ENCODE data around the gene TMEM131L.

TMEM131L gene

DNA sequence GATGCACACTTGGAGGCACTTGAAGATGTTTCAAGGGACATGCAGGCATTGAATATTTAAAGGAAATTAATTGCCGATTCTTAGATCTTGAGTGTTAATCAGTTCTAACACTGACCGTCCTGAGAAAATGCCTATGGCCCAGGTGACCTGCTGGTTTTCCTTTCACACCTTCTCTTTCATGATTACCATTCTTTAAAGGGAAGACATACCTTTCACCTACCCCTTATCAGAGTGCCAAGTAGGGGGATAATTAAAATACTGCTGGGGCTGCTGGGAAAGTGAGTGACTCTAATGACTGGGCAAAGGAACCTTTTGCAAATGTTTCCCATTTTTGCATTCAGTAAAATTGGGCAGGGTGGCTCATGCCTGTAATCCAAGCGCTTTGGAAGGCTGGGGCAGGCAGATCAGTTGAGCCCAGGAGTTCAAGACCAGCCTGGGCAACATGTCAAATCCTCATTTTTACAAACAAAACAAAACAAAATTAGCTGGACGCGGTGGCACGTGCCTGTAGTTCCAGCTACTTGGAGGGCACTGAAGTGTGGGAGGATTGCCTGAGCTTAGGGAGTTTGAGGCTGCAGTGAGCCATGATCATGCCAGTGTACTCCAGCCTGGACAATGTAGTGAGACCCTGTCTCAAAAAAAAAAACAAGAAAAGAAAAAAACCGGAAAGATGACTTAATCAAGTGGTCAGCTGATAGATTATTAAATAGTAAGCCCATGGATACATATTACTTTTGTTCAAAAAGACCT is 44.3 kb downstream of the TMEM131L start:
- peaks cover 100% of the 10 kb centered on the region for H3K79me2 ChIP-seq (ENCODE audit: insufficient read depth, low read length)
- H3K4me1 ChIP-seq (ENCODE audit: insufficient read depth, low read length, severe bottlenecking) = peaks cover 29% of the 10 kb centered on the region
- H3K36me3 ChIP-seq (ENCODE audit: insufficient read depth, low read length) = peaks cover 85% of the 10 kb centered on the region
- H3F3A ChIP-seq (ENCODE audit: insufficient read depth, low read length) = peaks cover 14% of the 10 kb centered on the region; the same call in 1 of the 2 replicates
- no peak overlapping the region for H2AFZ ChIP-seq (ENCODE audit: low read length)
- no peak overlapping the region for H3K9ac ChIP-seq (ENCODE audit: low read length)
- H3K27me3 ChIP-seq (ENCODE audit: insufficient read depth, low read length) = no peaks in the 10 kb centered on the region
- TF ChIP-seq, protein P1, sequence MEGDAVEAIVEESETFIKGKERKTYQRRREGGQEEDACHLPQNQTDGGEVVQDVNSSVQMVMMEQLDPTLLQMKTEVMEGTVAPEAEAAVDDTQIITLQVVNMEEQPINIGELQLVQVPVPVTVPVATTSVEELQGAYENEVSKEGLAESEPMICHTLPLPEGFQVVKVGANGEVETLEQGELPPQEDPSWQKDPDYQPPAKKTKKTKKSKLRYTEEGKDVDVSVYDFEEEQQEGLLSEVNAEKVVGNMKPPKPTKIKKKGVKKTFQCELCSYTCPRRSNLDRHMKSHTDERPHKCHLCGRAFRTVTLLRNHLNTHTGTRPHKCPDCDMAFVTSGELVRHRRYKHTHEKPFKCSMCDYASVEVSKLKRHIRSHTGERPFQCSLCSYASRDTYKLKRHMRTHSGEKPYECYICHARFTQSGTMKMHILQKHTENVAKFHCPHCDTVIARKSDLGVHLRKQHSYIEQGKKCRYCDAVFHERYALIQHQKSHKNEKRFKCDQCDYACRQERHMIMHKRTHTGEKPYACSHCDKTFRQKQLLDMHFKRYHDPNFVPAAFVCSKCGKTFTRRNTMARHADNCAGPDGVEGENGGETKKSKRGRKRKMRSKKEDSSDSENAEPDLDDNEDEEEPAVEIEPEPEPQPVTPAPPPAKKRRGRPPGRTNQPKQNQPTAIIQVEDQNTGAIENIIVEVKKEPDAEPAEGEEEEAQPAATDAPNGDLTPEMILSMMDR (IDR thresholded peaks at IDR 0.05; ENCODE audit: low read length) = no peak
- TF ChIP-seq EZH2 (IDR thresholded peaks at IDR 0.05; ENCODE audit: borderline replicate concordance, low read length) = no peak
- H3K4me2 ChIP-seq (ENCODE audit: low read length) = no peak overlapping the region
- H3K4me3 ChIP-seq (ENCODE audit: low read depth, low read length, poor library complexity, severe bottlenecking) = no peak overlapping the region
- no peak overlapping the region for H3K27ac ChIP-seq (ENCODE audit: low read depth, low read length, poor library complexity, severe bottlenecking)
- no peaks in the 10 kb centered on the region for H3K9me2 ChIP-seq (ENCODE audit: low read depth, low read length)
- H3K9me3 ChIP-seq (ENCODE audit: low read length) = no peaks in the 10 kb centered on the region
- H4K20me1 ChIP-seq (ENCODE audit: insufficient read depth, low read length) = 0 out of 2 replicates have a peak, but pooled peaks cover 6% of the 10 kb centered on the region

DNA sequence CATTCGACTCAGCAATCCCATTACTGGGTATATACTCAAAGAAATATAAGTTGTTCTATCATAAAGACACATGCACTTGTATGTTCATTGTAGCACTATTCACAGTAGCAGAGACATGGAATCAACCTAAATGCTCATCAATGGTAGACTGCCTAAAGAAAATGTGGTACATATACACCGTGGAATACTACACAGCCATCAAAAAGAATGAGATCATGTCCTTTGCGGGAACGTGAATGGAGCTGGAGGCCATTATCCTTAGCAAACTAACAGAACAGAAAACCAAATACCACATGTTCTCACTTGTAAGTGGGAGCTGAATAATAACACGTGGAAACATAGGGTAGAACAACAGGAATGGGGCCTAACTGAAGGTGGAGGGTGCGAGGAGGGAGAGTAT is 44.9 kb downstream of the TMEM131L start:
- Histone ChIP-seq H3K27me3 (ENCODE audit: insufficient read depth, low read length) (no peaks in the 10 kb centered on the region), H2AFZ (ENCODE audit: low read length) (no peak overlapping the region), H3F3A (ENCODE audit: insufficient read depth, low read length) (peaks cover 15% of the 10 kb centered on the region; the same call in 1 of the 2 replicates), H3K27ac (ENCODE audit: low read depth, low read length, poor library complexity, severe bottlenecking) (no peak overlapping the region), H3K4me2 (ENCODE audit: low read length) (no peak overlapping the region), H3K9me3 (ENCODE audit: low read length) (no peaks in the 10 kb centered on the region), H4K20me1 (ENCODE audit: insufficient read depth, low read length) (0 out of 2 replicates have a peak, but pooled peaks cover 6% of the 10 kb centered on the region), H3K9me2 (ENCODE audit: low read depth, low read length) (no peaks in the 10 kb centered on the region), H3K4me1 (ENCODE audit: insufficient read depth, low read length, severe bottlenecking) (peaks cover 36% of the 10 kb centered on the region), H3K79me2 (ENCODE audit: insufficient read depth, low read length) (peaks cover 100% of the 10 kb centered on the region), H3K36me3 (ENCODE audit: insufficient read depth, low read length) (peaks cover 85% of the 10 kb centered on the region), H3K4me3 (ENCODE audit: low read depth, low read length, poor library complexity, severe bottlenecking) (no peak overlapping the region), H3K9ac (ENCODE audit: low read length) (no peak overlapping the region)
- no peak for TF ChIP-seq EZH2 (IDR thresholded peaks at IDR 0.05; ENCODE audit: borderline replicate concordance, low read length)
- TF ChIP-seq, protein P1 (IDR thresholded peaks at IDR 0.05; ENCODE audit: low read length) = no peak

DNA sequence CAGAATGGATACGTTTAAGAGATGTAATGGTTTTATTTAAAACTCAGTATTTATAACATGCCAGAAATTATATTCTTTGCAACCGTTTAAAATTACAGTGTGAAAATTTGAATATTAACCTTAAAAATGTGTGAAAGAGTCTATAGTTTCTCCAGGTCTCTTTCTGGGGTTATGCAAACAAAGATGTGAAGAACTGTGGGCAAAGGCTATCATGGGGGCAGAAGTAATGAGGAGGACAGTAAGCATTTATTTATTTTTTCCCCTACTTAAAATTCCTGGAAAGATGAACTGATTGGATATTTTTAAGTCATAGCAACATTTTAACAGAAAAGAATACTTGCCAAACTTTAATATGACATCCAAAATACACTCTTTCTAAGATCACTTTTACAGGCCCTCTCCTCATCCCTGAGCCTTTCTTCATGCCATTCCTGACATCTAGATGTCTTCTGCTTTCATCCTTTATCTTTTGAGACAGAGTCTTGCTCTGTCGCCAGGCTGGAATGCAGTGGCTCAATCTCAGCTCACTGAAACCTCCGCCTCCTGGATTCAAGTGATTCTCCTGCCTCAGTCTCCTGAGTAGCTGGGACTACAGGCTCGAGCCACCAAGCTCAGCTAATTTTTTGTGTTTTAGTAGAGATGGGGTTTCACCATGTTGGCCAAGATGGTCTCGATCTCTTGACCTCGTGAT is 46.1 kb downstream of the TMEM131L start:
- H2AFZ ChIP-seq (ENCODE audit: low read length) = no peak overlapping the region
- no peak overlapping the region for H3K27ac ChIP-seq (ENCODE audit: low read depth, low read length, poor library complexity, severe bottlenecking)
- no peak overlapping the region for H3K4me3 ChIP-seq (ENCODE audit: low read depth, low read length, poor library complexity, severe bottlenecking)
- 0 out of 2 replicates have a peak, but pooled peaks cover 6% of the 10 kb centered on the region for H4K20me1 ChIP-seq (ENCODE audit: insufficient read depth, low read length)
- H3K4me2 ChIP-seq (ENCODE audit: low read length) = no peak overlapping the region
- no peaks in the 10 kb centered on the region for H3K9me3 ChIP-seq (ENCODE audit: low read length)
- peaks cover 44% of the 10 kb centered on the region for H3K4me1 ChIP-seq (ENCODE audit: insufficient read depth, low read length, severe bottlenecking)
- H3K9me2 ChIP-seq (ENCODE audit: low read depth, low read length) = no peaks in the 10 kb centered on the region
- H3F3A ChIP-seq (ENCODE audit: insufficient read depth, low read length) = peaks cover 15% of the 10 kb centered on the region; the same call in 1 of the 2 replicates
- no peaks in the 10 kb centered on the region for H3K27me3 ChIP-seq (ENCODE audit: insufficient read depth, low read length)
- no peak for TF ChIP-seq EZH2 (IDR thresholded peaks at IDR 0.05; ENCODE audit: borderline replicate concordance, low read length)
- no peak overlapping the region for H3K9ac ChIP-seq (ENCODE audit: low read length)
- H3K79me2 ChIP-seq (ENCODE audit: insufficient read depth, low read length) = peaks cover 100% of the 10 kb centered on the region
- peaks cover 84% of the 10 kb centered on the region for H3K36me3 ChIP-seq (ENCODE audit: insufficient read depth, low read length)

All from OCI-LY1 (cell line).